Measurements from ENCODE around the gene CEP43.

CEP43 gene

GRCh38 chr6:166966268-166966667 is 32.9 kb upstream of the CEP43 start:
- in situ Hi-C loops (cut with HindIII; ENCODE audit: low sequenced_read_pairs) = no loop called here

GRCh38 chr6:166969390-166970002 is 29.7 kb upstream of the CEP43 start:
- in situ Hi-C loops (cut with HindIII; ENCODE audit: low sequenced_read_pairs) = no loop called here

DNA sequence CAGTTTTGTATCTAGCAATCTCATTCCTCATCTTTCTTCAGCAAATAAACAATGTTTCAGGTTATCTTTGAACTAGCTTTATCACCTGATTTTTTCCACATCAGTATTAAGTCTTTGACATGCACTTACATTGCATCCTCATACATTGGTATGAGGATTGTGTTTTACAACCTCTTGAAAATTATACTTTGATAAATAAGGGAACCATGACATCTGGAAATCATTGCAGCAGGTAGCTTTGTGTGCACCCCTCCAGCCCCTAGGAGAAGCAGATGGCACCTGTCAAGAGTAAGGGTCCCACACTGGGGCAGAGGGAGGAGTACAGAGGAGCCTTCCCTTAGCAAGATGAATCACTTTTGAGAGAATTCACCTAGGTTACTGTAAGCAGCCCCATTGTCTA is 29.1 kb upstream of the CEP43 start:
- in situ Hi-C loops (cut with HindIII; ENCODE audit: low sequenced_read_pairs) = no loop called here

DNA sequence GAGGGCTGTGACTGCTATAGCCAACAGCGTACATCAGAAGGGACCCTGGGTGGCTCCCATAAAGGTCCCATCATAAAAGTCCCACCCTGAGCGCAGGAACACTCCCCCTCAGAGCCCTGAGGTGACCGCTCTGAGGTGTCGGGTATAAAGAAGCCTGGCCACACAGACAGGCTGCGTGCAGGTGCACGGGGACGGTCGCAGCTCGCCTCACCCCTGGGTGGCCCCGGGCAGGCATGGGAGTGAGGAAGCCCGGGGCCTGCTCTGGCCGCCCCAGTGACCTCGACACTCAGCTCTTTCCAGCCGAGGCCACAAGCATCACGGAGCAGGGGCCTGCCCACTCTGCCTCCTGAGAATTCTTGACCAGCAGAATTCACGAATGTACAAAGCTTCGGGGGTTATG is 28.4 kb upstream of the CEP43 start:
- in situ Hi-C loops (cut with HindIII; ENCODE audit: low sequenced_read_pairs) = no loop called here

DNA sequence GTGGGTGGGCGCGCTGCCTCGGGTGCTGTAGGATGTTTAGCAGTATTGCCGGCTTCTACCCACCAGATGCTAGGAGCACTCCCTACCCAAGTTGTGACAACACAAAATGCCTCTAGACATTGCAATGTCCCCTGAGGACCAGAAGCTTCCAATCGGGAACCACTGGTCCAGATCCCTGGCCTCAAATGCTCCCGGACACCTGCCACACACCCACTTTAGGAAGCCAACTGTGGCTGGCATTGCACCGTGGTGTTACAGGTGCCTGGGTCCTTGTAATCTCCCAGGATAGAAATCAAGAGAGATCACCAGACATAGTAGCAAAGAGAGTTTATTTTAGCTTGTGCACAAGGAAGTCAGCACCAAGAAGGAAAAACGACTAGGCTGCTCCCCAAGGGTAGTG is 27.9 kb upstream of the CEP43 start:
- in situ Hi-C loops (cut with HindIII; ENCODE audit: low sequenced_read_pairs) = no loop called here

- in situ Hi-C loops (cut with HindIII; ENCODE audit: low sequenced_read_pairs) = no loop called here
Observed at GRCh38 chr6:166972101-166972500, 27.1 kb upstream of the CEP43 start.

DNA sequence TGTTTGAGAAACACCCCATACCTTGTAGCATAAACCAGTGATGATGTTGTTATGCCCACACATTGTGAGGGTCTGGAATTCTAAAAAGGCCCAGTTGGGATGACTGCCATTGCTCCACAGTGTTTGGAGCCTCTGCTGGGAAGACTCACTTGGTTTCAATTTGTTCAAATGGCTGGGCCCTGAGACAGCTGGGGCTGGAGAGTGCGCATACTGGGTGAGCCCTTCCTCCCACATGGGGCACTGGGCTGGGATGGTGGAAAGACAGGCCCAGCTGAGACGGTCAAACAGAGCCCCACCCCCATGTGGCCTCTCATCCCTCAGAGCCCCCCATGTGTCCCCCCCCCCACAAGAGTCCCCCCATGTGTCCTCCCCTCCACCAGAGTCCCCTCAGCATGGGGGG is 22.6 kb upstream of the CEP43 start:
- in situ Hi-C loops (cut with HindIII; ENCODE audit: low sequenced_read_pairs) = no loop called here

DNA sequence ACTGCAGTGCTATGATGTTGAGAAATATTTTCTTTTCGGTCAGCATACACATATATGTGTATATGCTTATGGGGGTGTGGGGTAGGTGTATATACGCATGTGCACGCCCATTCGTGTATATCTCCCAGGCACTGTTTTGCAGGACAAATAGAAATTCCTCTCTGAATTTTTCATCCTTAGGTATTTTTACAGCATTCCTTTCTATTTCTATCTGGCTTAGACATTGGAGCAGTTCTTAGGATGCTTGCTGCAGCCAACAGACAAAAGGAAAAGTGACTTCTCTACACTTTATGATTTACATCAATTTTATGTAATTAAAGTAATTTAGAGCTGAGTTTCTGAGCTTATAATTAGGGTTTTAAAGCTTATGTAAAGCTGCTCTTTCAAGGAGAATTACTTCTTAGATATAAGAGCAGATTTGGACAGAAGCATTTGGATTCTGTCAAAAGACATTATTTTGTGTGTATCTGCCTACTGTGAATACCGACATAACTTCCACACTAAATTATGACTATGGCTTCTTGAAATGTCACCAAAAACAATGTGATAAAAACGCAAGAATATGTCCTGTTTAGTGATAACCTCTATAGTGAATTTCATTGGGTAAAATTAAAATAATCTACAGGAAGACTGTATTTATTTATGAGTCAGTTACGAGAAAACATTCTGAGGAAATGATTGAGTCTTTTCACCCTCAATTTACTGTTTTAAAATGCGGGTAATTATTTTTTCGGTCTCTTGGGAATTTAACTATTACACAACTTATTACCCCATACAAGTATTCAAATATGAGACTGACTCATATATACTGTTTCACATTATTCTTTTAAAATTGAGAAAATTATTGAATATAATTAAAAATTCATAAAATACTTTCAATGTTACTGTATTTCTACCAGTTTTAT is 21.3 kb upstream of the CEP43 start:
- in situ Hi-C loops (cut with HindIII; ENCODE audit: low sequenced_read_pairs) = no loop called here

DNA sequence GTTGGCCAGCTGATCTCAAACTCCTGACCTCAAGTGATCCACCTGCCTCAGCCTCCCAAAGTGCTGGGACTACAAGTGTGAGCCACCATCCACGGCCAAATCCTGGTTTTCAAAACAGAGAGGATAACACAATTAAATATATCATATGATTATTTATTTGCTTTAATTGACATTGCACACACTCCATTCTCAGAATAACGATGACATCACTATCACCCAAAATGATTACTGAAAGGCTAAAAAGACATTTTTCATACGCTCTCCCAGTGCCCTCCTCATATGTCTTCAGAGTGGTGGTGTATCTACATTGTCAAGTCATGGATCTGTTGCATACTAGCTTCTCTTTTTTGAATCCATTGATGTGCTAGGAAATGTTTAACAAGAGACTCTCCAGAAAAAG is 18.5 kb upstream of the CEP43 start:
- in situ Hi-C loops (cut with HindIII; ENCODE audit: low sequenced_read_pairs) = no loop called here

- in situ Hi-C loops (cut with HindIII; ENCODE audit: low sequenced_read_pairs) = no loop called here
Observed at GRCh38 chr6:166987448-166987847, 11.7 kb upstream of the CEP43 start.

GRCh38 chr6:166987930-166988329 is 11.3 kb upstream of the CEP43 start:
- in situ Hi-C loops (cut with HindIII; ENCODE audit: low sequenced_read_pairs) = no loop called here

DNA sequence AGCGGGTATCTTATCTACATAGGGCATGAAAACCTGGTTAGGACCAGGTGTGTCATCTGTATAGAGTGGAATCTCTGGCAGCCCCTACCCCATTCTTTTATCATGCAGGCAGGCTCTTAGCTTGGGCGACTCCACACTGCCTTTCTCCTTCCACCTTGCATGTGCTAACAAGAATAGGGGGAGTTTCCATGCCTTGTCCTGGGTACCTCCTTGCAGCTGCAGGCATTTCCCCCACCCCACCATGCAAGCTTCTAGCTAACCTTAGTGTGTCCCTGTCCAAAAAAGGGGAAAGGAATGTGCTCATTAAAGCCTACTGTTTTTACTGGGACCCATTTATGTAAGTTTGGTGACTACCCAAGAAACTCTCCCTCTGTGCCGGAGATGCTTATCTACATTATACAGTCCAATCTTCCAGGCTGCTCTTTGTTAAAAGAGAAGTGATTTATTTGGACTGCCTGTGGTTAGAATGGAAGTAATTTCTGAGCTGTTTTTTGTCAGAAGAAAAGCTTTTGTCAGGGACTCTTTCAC is 10.5 kb upstream of the CEP43 start:
- in situ Hi-C loops (cut with HindIII; ENCODE audit: low sequenced_read_pairs) = no loop called here

DNA sequence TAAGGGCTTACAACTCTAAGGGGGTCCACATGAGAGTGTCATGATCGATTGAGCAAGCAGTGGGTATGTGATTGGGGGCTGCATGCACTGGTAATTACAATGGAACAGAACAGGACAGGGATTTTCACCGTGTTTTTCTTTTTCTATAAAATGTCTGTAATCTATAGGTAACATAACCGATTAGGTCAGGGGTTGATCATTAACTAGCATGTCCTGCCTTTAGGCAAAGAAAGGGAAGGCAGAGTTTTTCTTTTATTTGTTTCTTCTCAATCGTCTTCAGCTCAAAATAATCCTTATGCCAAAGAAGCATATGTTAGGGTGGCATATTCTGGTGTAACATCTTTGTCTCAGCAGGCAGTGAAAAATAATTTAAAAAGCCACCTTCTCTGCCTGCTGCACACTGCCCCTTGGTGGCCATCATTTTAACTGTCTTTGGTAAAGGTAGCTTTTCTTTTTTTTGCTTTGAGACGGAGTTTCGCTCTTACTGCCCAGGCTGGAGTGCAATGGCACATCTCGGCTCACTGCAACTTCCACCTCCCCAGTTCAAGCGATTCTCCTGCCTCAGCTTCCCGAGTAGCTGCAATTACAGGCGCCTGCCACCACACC is 9.7 kb upstream of the CEP43 start:
- in situ Hi-C loops (cut with HindIII; ENCODE audit: low sequenced_read_pairs) = no loop called here

- in situ Hi-C loops (cut with HindIII; ENCODE audit: low sequenced_read_pairs) = no loop called here
Observed at GRCh38 chr6:166996406-166996805, 2.8 kb upstream of the CEP43 start.

- in situ Hi-C loops (cut with HindIII; ENCODE audit: low sequenced_read_pairs) = no loop called here
Observed at GRCh38 chr6:166997348-166997747, 1.8 kb upstream of the CEP43 start.

DNA sequence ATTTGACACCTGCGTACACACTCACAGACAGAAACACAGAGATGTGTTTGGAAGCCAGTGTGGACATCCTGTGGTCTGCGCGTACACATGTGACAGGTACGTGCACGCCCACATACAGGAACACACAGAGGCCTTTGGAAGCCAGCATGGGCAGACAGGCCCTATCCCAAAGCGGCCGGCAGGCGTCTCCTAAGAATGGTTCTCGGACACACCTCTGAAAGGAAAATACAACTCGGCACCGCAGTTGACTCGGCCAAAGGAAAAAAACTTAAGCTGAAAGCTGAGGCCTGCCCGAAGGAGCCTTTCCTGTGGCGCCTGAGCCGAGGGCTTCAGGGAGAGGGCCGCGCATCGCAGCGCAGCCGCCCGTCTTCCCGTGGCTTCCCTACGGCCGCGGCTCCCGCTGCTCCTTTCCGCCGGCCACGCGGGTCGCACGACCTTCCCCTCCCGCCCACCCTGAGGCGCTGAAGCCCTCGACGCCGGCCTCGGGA is 1.4 kb upstream of the CEP43 start:
- in situ Hi-C loops (cut with HindIII; ENCODE audit: low sequenced_read_pairs) = no loop called here

- in situ Hi-C loops (cut with HindIII; ENCODE audit: low sequenced_read_pairs) = no loop called here
Observed at GRCh38 chr6:166998256-166999144, 697 bp upstream of the CEP43 start.

DNA sequence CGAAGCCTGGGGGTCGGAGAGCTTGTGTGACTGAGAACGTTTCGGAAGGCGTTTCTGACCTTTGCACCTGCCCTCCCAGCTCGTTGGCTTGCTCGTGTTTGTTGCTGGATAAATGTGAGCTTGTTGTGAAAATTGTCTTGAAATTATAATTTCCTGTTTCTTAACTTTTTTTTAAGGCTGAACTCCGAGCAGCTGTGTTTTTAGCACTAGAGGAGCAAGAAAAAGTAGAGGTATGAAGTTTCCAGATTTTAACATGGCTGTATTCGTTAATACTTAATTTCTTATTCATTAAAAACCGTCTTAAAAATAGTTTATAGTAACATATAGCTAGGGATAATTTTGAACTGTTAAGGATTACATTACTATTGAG is 672 bp downstream of the CEP43 start:
- in situ Hi-C loops (cut with HindIII; ENCODE audit: low sequenced_read_pairs) = no loop called here

DNA sequence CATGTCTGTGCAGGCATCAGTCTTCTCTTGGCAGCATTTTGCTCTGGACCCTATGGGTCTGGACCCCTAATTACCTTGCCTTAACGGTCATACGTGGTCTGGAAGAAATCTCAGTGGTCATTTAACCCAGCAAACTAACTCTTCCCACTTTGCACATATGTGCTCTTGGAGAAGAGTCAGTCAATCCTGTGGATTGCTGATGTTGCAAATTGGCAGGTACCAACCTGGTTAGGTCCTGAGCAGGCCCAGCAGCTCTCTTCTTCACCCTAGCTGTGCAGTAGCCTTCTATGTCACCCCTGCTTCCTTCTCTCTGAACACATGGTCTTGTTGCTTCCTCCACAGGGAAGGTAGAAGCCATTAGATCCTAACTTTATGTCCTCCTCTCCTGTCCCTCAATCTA is 1.6 kb downstream of the CEP43 start:
- in situ Hi-C loops (cut with HindIII; ENCODE audit: low sequenced_read_pairs) = no loop called here

- in situ Hi-C loops (cut with HindIII; ENCODE audit: low sequenced_read_pairs) = no loop called here
Observed at GRCh38 chr6:167005350-167006159, 6.4 kb downstream of the CEP43 start.
